Fibroblast of mammary gland (primary cell): ENCODE data around the gene CENPP.

Experiments
- DNase-seq: peaks from one replicate; pipeline ENCODE4 v3.0.0-alpha.2; 2010; ENCODE audit warnings: low read depth
- H3K4me3 ChIP-seq: 2 replicates; pipeline ENCODE4 v1.5.1; 2011; ENCODE audit warnings: low read depth, mild to moderate bottlenecking, low read length, moderate library complexity; ENCODE audit not compliant: control insufficient read depth
- TF ChIP-seq, protein P1 (sequence below): conservative IDR thresholded peaks from 2 replicates; pipeline ENCODE4 v1.5.1; 2011; ENCODE audit warnings: low read depth, low read length, inconsistent platforms; ENCODE audit not compliant: control insufficient read depth, insufficient read depth

The CENPP gene

DNA sequence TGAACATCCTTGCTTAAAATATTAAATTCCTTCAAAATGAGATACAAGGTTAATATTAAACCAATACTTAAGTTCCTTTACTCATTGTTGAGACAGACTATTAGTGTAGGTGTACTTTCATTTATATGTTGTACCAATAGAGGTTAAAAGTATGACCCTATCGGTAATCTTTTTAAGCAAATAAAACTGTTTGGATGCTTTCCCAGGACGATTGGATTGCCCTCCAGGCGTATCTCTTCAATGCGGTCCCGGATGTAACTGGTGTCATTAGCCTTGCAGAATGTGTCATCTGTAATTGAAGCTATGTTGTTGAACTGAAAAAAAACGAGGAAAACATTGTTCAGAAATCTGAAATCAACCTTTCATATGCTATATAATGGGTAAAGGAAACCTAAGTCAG is 59.7 kb downstream of the CENPP start:
- peak; percentile 38 for DNase-seq
- no peak overlapping the region for H3K4me3 ChIP-seq
- TF ChIP-seq, protein P1, sequence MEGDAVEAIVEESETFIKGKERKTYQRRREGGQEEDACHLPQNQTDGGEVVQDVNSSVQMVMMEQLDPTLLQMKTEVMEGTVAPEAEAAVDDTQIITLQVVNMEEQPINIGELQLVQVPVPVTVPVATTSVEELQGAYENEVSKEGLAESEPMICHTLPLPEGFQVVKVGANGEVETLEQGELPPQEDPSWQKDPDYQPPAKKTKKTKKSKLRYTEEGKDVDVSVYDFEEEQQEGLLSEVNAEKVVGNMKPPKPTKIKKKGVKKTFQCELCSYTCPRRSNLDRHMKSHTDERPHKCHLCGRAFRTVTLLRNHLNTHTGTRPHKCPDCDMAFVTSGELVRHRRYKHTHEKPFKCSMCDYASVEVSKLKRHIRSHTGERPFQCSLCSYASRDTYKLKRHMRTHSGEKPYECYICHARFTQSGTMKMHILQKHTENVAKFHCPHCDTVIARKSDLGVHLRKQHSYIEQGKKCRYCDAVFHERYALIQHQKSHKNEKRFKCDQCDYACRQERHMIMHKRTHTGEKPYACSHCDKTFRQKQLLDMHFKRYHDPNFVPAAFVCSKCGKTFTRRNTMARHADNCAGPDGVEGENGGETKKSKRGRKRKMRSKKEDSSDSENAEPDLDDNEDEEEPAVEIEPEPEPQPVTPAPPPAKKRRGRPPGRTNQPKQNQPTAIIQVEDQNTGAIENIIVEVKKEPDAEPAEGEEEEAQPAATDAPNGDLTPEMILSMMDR: no peak

DNA sequence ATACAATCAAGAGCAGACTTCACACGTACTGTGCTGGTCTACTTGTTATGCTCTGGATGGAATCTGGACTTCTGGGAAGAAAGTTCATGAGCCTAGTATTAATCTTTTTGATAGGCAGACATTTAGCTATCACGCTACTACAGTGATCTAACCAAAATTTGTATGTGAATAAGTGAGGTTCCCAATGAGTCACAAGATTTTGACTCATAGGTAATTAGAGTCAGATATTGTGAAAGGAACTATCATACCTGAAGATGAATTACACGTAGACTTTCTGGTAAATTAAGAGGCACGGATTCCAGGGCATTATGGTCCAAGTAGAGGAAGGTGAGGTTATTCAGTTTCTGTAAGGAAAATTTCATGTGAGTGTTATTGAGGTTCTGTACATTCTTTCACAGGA is 60.2 kb downstream of the CENPP start:
- H3K4me3 ChIP-seq: no peak overlapping the region
- TF ChIP-seq, protein P1: no peak
- peak; percentile 78 for DNase-seq

DNA sequence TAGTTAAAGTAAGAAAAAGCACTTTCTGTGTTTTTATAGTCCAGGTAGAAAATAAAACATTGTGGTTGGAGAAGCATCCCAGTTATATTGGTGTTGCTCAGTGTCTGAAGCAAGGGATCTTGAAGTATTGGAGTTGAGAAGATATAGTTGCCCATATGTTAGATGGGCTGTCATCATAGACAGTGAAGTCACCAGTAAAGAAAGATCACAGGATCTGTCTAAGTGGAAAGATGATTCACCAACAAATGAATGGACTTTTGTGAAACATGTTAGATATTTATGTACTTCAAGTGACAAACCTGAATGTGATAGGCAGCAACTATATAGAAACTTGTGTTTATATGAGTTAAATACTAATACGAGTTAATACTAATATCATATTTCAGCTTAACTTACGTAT is 66.9 kb downstream of the CENPP start:
- TF ChIP-seq, protein P1: no peak
- DNase-seq: peak; percentile 71
- H3K4me3 ChIP-seq: no peak overlapping the region

DNA sequence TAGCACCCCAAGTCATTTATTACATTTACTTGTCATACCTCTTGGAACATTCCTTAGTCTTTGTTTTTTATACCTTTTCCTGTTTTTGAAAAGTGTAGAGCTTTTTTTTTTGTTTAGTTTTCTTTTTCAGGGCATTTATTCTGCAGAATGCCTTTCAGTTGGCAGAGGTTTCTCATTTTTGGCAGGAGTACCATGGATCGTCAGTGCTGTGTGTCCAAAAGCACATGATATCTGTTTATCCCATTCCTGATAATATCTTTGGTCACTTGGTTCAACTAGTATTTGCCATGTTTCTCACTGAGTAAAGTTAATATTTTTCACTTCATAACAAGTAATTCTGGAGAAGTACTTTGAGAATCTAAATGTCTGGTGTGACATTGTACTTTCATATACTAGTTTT is 67.9 kb downstream of the CENPP start:
- peak; percentile 43 for DNase-seq
- H3K4me3 ChIP-seq: no peak overlapping the region
- TF ChIP-seq, protein P1: no peak

DNA sequence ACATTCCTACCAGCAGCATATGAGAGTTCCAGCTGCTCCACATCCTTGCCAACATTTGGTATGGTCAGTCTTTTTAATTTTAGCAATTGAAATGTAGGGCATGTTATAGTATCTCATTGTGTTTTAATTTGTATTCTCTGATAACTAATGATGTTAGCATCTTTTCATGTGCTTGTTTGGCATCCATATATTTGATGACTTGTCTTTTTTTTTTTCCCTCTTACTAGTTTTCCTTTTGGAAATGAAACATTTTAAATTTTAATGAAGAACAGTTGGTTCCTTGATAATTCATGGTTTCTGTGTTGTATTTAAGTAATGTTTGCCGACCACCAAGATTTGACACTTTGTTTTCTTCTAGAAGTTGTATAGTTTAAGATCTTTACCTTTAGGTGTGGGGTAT is 69.9 kb downstream of the CENPP start:
- H3K4me3 ChIP-seq: no peak overlapping the region
- TF ChIP-seq, protein P1: no peak

DNA sequence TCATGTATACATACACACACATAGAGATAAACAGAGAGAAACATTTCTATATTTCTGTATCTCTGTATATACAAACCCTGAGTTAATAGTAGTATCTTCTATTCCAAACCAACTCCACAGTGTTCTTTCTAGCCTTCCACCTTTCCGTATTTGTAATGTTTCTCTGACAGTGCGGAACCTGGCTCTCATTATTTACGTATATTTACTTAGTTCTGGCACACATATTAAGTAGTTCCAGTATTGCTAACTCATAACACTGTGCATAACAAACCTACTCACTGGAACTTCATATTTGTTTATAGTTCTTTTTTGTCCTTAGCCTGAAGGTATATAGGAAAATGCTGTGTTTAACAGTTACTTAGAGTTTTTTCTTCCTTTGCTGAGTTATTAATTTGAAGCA is 72.1 kb downstream of the CENPP start:
- H3K4me3 ChIP-seq: no peak overlapping the region
- TF ChIP-seq, protein P1: no peak
- no peak for DNase-seq

More for the DNA sequence above, 69.9 kb downstream of the CENPP start:
- no peak for DNase-seq

DNA sequence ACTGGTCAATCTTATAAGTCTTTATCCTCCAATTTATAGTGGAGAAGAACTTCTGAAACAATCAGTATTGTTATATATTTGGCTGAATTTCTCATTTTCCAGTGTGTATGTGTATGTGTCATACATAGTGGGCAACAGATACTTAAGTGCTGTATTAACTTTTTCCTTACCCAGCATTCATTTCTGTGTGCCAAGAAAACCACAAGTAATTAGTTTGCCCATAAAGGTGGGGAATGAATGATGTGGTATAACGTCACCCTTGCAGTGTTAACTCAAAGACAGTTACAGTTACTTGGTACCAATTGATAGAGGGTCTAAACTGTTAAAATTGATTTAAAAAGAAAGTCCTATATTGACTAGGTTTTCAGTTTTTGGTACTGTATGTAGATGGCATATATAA is 76.6 kb downstream of the CENPP start:
- H3K4me3 ChIP-seq: no peak overlapping the region
- TF ChIP-seq, protein P1: no peak

More for the DNA sequence above, 76.6 kb downstream of the CENPP start:
- no peak for DNase-seq
